ENCODE results near the gene RAB17.

DNA sequence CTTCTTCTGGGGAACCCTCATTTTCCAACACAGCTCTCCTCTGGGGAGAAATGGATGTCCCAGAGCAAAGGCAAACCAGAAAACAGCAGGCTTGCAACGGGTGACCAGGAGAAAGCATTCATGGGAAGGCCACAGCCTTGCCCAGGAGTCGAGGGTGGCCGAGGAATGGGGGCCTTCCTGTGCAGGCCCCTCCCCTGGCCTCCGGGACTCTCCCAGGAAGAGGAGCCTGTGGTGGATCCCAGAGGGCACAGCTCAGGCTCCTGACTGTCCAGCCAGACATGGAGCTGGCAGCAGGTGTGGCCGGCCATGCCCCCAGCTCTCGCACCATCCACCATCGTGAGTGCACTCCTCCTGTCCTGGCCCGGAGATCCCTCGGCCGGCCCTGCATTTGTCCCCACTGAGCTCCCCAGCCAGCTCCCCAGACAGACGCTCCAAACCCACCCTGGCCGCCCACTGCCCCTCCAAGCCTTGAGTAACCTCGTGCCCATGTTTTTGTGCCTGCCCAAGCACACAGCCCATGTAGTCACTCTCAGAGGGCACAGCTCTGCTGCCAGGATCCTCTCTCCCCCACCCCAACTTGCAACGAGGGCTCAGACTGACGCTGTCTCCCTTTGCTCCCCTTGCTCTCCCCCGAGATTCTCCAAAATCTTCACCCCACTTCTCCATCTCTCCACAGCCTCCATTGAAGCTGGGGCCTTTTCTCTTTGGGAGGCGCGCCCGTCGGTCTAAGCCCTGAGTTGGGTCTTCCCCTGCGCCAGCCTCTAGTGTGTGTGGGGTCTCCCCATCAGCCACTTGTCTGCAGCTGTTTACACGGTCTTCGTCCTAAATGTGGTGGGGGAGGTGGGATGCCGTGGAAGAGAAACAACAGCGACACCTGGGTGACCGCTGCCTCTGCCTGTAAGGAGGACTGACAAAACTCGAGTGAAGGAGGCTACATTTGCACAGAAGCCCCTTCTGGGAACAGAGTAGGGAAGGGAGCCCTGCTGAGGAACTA is 14.4 kb downstream of the RAB17 start:
- TF ChIP-seq CTCF (IDR thresholded peaks at IDR 0.05), result no peak
- no peak for TF ChIP-seq POLR2A (IDR thresholded peaks at IDR 0.05)

Data from adrenal gland (tissue), 5 donors.